HG03575 (cell line): ENCODE data around the gene RANBP3.

Source experiments
- ATAC-seq: cut with Tn5 transposase; IDR thresholded peaks from one replicate; pipeline ENCODE4 v1.9.1; 2021; ENCODE audit not compliant: unreplicated experiment, insufficient number of reproducible peaks, low FRiP score; ENCODE audit errors: extremely low read depth

The RANBP3 gene

GRCh38 chr19:5957170-5957569 lies 20.8 kb downstream of the RANBP3 start:
- no peak for ATAC-seq

GRCh38 chr19:5956728-5957127 lies 21.2 kb downstream of the RANBP3 start:
- ATAC-seq, result no peak

GRCh38 chr19:5956323-5956722 lies 21.6 kb downstream of the RANBP3 start:
- ATAC-seq, result no peak

- ATAC-seq, result no peak
These were observed 22.4 kb downstream of the RANBP3 start for GRCh38 chr19:5955636-5955935.

- ATAC-seq, result no peak
These were observed 23.6 kb downstream of the RANBP3 start for GRCh38 chr19:5954293-5954692.

GRCh38 chr19:5953680-5954213 lies 24.2 kb downstream of the RANBP3 start:
- no peak for ATAC-seq

- no peak for ATAC-seq
These were observed 24.8 kb downstream of the RANBP3 start for GRCh38 chr19:5953030-5953589.

- no peak for ATAC-seq
These were observed 25.5 kb downstream of the RANBP3 start for GRCh38 chr19:5952193-5953029.

- ATAC-seq, result no peak
These were observed 26.5 kb downstream of the RANBP3 start for GRCh38 chr19:5951338-5951861.

- ATAC-seq, result no peak
These were observed 27.2 kb downstream of the RANBP3 start for GRCh38 chr19:5950741-5951140.

GRCh38 chr19:5949792-5950305 lies 28.1 kb downstream of the RANBP3 start:
- no peak for ATAC-seq

- ATAC-seq, result no peak
These were observed 29.0 kb downstream of the RANBP3 start for GRCh38 chr19:5948752-5949564.

- ATAC-seq, result no peak
These were observed 30.5 kb downstream of the RANBP3 start for GRCh38 chr19:5947435-5947834.

- ATAC-seq, result no peak
These were observed 34.3 kb downstream of the RANBP3 start for GRCh38 chr19:5943623-5944022.

GRCh38 chr19:5943045-5943444 lies 34.9 kb downstream of the RANBP3 start:
- no peak for ATAC-seq

GRCh38 chr19:5941673-5942072 lies 36.3 kb downstream of the RANBP3 start:
- no peak for ATAC-seq

GRCh38 chr19:5940260-5941208 lies 37.4 kb downstream of the RANBP3 start:
- no peak for ATAC-seq

- no peak for ATAC-seq
These were observed 40.4 kb downstream of the RANBP3 start for GRCh38 chr19:5937550-5937949.

GRCh38 chr19:5936292-5936592 lies 41.7 kb downstream of the RANBP3 start:
- no peak for ATAC-seq
